NCI-H1694 treated with DMSO at 0.1 percent for 48 hours (cell line): ENCODE measurements around the gene WFDC9.
"Not testable (repeated sequence)": the region's sequence is repeated elsewhere in the genome, so short reads cannot be mapped to it uniquely, and the experiment has no call there.

ENCODE experiments used
- DNase-seq: peaks from one replicate; lab custom pipeline; 2025; lab: John Stamatoyannopoulos, UW

WFDC9 gene

DNA sequence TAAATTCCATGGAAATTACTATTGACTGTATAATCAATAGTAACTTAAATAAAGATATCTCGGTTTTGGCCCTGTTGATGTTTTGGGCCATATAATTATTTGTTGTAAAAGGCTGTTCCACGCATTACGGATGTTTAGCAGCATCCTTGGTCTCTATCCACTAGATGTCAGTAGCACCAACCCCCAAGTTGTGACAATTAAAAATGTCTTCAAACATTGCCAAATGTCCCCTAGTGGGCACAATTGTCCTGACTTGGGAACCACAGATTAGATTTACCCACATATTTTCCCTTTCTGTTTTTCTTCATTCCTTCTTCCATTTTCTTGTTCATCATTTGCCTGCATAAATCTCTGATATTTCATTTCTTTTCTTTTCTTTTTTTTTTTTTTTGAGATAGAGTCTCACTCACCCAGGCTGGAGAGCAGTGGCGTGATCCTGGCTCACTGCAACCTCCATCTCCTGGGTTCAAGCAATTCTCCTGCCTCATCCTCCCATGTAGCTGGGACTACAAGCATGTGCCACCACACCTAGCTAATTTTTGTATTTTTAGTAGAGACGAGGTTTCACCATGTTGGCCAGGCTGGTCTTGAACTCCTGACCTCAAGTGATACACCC is 38.4 kb downstream of the WFDC9 start:
- DNase-seq = peak; percentile 23

DNA sequence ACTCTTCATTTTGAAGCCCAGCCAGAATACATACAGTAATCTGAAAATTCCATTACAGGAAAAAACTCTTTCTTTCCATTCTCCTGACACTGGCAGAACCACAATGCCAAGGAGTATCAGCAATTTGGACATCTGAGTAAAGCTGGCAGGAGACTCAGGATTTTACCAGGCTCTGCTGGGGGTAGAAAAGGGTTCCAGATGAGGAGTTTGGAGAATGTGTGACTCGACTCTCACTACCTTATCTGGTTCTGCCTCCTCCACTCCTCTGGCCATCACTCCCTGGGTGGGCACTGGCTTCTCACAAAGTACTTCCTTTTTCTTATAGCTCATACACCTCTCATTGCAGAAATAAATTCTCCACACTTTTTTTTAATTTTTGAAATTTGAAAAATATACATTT is 41.4 kb downstream of the WFDC9 start:
- DNase-seq = no peak

DNA sequence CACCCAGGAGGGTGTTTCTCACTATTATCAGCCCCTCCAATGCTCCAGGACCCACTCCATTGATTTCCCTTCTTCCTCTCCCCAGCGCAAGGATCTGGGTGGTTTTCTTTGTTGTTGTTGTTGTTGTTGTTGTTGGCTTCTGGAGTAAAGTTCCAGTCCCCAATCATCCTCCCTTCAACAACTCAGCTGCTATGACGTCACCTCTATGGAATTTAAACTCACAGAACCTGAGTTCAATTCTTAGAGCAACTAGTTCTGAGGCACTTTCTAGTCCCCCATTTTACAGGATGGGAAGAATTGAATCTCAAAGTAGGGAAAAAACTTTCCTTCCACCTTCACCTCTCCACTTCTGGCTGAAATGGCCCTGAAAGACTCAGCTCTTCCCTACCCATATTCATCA is 42.3 kb downstream of the WFDC9 start:
- no peak for DNase-seq

DNA sequence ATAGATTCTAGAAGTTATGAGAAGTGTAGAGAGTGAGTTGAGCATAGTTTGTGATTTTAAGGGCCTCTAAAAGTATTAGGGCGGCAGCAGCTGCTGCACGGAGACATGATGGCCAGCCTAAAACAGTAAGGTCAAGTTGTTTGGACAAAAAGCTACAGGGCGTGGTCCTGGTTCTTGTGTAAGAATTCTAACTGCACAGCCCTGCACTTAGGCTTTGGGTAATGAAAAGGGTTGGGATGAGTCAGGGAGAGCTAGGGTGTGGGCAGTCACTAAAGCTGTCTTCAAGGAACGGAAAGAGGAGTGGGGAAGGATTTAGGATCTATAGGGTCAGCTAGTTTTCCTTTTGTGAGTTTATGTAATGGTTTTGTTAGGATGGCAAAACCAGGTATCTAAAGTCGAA is 45.1 kb downstream of the WFDC9 start:
- not testable (repeated sequence) for DNase-seq

DNA sequence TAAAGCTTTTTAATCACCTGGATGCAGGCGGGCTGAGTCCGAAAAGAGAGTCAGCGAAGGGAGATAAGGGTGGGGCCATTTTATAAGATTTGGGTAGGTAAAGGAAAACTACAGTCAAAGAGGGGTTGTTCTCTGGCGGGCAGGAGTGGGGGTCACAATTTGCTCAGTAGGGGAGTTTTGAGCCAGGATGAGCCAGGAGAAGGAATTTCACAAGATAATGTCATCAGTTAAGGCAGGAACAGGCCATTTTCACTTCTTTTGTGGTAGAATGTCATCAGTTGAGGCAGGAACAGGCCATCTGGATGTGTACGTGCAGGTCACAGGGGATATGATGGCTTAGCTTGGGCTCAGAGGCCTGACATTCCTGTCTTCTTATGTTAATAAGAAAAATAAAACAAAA is 46.8 kb downstream of the WFDC9 start:
- DNase-seq = not testable (repeated sequence)

DNA sequence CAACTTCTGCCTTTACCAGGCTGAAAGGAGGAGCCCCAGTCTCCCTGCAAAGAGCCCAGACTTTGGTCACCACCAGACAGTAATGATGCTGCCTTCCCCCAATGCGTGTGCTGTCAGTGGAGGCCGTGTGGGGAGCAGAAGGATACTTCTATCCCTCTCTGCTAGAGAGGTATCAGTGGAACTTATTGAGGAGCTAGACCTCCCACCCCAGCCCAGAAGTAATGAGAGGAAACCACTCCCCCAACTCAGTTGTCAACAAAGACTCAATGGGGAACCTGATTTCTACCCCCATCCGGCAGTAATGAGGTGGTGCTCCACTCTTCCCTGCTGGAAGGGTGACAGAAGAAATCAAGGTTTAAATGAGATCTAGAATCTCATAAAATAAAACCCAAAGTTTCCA is 47.6 kb downstream of the WFDC9 start:
- no peak for DNase-seq

DNA sequence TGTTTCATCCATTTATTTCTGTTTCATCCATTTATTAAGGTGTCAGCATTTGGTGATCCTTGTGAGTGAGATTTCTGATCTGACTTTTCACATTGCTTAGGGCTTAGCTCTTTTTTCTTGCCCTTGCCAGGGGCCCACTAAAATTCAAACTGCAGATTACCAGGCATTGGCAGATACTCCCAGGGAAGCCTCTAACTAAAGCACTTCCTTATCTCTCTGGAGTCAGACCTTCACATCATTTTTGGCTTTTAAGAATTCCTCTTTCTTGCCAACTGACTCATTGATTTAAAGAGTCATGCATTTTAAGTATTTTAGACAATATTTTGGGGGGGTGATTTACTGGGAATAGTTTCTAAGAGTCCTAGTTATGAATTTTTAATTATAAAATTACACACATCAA is 49.4 kb downstream of the WFDC9 start:
- DNase-seq = no peak

DNA sequence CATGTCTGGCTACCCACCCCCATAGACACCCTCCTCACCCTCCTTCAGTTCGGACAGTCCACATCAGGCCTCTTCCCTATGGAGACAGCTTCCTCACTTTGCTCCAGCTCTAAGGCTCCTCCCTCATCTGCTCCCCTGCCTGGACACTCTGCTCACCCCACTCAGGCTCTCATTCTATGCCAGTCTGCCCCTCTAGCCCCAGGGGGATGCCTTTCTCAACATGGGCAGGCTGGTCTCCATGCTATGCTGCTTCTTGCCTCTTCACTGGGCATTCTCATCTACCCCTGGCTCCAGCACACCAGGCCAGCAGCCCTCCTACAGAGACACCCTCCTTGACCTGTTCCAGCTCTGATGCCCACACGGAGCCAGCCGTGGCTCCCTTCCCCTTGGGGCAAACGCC is 51.9 kb downstream of the WFDC9 start, which contains the start of gene WFDC8:
WFDC8 (minus strand) TSS at position 101 of the 400 bp plus-strand sequence; CDS start at position 64, 37 bp downstream.
- DNase-seq = no peak

DNA sequence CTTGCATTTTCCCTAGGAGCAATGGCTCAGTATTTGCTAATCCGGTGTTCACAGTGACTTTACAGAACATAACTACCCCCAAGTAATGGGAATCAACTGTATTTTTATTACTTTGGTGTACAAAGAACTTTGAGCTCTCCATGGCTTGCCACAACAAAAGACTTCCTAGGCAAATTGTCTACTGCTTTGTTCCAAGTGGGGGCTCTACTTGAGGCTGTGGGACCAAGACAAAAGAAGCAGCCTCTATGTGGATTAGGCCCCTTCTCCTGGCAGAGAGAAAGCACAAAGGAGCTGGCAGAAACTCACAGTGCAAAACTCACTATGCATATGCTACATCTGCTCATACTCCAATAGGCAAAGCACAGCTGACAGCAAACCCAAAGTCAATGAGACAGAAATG is 52.9 kb downstream of the WFDC9 start:
- no peak for DNase-seq

DNA sequence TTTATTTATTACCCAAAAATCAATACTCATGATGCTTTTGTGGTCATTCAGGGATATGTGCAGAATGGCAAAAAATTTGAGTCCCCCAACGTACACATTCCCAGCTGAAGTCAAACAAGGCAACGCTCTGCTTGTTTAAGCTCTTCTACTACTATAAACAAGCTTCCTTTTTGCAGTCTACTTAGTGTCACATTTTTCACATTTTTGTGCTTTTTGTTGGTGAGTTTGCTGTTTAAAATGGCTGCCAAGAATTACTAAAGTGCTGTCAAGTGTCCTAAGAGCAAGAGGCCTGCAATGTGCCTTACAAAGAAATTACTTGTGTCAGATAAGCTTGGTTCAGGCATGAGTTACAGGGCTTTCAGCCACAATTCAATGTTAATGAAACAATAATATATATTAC is 54.1 kb downstream of the WFDC9 start:
- DNase-seq = no peak

DNA sequence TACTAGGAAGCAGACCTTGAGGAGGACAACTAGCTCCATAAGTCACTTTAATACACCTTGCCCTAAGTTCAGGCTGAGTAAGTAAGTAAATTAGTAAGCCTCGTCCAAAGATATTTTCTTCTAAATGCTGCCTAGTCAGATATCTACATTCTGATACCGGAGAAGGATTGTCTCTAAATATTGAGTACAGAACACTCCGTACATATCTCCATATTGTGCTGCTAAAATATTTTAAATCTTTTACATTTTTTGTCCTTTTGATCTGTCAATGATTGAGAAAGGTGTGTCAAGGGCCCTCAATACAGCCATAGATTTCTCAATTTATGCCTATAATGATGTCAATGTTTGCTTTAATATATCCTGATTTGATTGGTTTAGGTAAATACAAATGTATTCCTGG is 55.2 kb downstream of the WFDC9 start:
- no peak for DNase-seq

DNA sequence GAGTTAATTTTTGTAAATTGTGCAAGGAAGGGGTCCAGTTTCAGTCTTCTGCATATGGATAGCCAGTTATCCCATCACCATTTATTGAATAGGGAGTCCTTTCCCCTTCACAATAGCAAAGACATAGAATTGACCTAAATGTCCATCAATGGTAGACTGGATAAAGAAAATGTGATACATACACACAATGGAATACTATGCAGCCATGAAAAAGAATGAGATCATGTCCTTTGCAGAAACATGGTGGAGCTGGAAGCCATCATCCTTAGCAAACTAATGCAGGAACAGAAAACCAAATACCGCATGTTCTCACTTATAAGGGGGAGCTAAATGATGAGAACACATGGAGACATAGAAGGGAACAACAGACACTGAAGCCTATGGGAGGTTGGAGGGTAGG is 61.4 kb downstream of the WFDC9 start:
- DNase-seq = not testable (repeated sequence)

DNA sequence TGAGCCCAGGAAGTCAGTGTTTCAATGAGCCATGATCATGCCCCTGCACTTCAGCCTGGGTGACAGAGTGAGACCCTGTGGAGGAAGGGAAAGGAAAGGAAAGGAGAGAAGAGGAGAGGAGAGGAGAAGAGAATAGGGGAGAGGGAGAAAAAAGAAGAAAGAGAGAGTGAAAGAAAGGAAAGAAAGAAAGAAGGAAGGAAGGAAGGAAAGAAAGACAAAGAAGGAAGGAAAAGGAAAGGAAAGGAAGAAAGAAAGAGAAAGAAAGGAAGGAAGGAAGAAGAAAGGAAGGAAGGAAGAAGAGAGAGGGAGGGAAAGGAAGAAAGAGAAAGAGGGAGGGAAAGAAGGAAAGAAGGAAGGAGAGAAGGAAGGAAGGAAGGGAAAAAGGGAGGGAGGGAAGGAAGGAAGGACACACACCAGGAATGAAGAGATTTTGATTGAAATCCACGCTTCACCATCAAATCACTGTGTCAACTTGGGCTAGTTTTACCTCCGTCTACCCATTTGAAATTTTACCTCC is 66.3 kb downstream of the WFDC9 start:
- no peak for DNase-seq
